Esophagus squamous epithelium (tissue), 4 donors: Measurements from ENCODE around the gene TMEM63C.

ENCODE experiments used
- CTCF ChIP-seq, 6 experiments: fragments of 450-650 bp in 4 of 6; fragments of 200-600 bp in 2 of 6; sonication (generic) in 2 of 6; IDR thresholded peaks; one replicate each; pipeline ENCODE4 v1.5.1; 2016 to 2019; ENCODE audit warnings: antibody characterized with exemption in 6 of 6, mild to moderate bottlenecking in 4 of 6, moderate library complexity in 4 of 6
- POLR2A ChIP-seq, 4 donors: fragments of 450-650 bp; IDR thresholded peaks; one replicate each; pipeline ENCODE4 v1.6.1; 2017; ENCODE audit warnings: antibody characterized with exemption in 4 of 4, mild to moderate bottlenecking in 4 of 4, moderate library complexity in 3 of 4

- TF ChIP-seq POLR2A (IDR thresholded peaks at IDR 0.05) (no peak), CTCF (IDR thresholded peaks at IDR 0.05) (no peak)
Measured at GRCh38 chr14:77243853-77244252, 62.3 kb downstream of the TMEM63C start.
